Activated T-helper 17 cell treated with anti-CD3 and anti-CD28 coated beads, Interleukin-2, amount 50 U/mL, for 72 hours (primary cell): ENCODE results near the gene CD74. TPM values are rescaled to one million over a fixed set of nuclear protein-coding genes. Genes with fewer than 3 reads are reported as not detected.
"Not testable (repeated sequence)": the region's sequence is repeated elsewhere in the genome, so short reads cannot be mapped to it uniquely, and the experiment has no call there.

Experiments
- ATAC-seq: fragments of 150-1000 bp; cut with Tn5 transposase; replicated peaks from 2 replicates; pipeline ENCODE4 v1.10.0; 2021; ENCODE audit warnings: mild to moderate bottlenecking, moderate library complexity
- H3K27ac Mint-ChIP-seq: one replicate; pipeline ENCODE4 v1.8.0; 2022; ENCODE audit warnings: mixed read lengths
- H3K27me3 Mint-ChIP-seq: one replicate; pipeline ENCODE4 v1.8.0; 2022; ENCODE audit warnings: mixed read lengths
- H3K36me3 Mint-ChIP-seq: one replicate; pipeline ENCODE4 v1.8.0; 2022; ENCODE audit warnings: low read depth, mild to moderate bottlenecking, mixed read lengths
- H3K4me1 Mint-ChIP-seq: one replicate; pipeline ENCODE4 v1.8.0; 2022; ENCODE audit warnings: mixed read lengths
- H3K4me3 Mint-ChIP-seq: one replicate; pipeline ENCODE4 v1.8.0; 2022; ENCODE audit warnings: mild to moderate bottlenecking, mixed read lengths
- H3K9me3 Mint-ChIP-seq: one replicate; pipeline ENCODE4 v1.8.0; 2022; ENCODE audit warnings: mixed read lengths
- total RNA-seq, 2 donors: library from RNA; stranded (reverse); gene quantifications; one replicate each; pipeline ENCODE4 v1.2.3, GENCODE V29; 2022

CD74 gene
- 100 to 1,000 TPM; 265 to 629 TPM for total RNA-seq

- peaks cover 36% of the 10 kb centered on the region for H3K36me3 Mint-ChIP-seq
- no peaks in the 10 kb centered on the region for H3K9me3 Mint-ChIP-seq
- H3K4me1 Mint-ChIP-seq, result peaks cover 21% of the 10 kb centered on the region
- ATAC-seq, result peak; percentile 86
- H3K27ac Mint-ChIP-seq, result peak within 1 kb of the TSS; percentile 100
- H3K27me3 Mint-ChIP-seq, result no peaks in the 10 kb centered on the region
- peak within 1 kb of the TSS; percentile 100 for H3K4me3 Mint-ChIP-seq
Measured at GRCh38 chr5:150412319-150413175, at the start of gene CD74. CD74 (minus strand) TSS chr5:150412910; CDS start chr5:150412749, 161 bp downstream.

DNA sequence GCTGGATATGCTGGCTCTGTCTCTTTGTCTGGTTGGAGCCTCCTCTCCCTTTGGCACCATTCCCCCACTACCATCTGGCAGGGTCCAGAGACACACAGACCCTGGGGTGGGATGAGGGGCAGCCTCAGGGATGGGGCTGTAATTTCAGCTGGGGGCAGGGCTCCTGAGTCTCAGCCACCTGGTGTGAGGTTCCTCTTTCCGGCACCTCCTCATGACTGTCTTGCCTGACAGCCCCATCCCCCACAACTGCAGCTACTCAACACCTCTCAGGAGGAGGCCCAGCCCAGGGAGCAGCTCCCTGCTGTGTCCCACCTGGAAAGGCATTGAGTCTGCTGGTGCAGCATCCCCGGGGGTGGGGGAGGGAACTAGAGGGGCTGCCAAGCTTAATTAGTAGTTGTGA, 48.5 kb upstream of the CD74 start:
- no peak overlapping the region for H3K4me3 Mint-ChIP-seq
- no peak overlapping the region for H3K27ac Mint-ChIP-seq
- no peak for ATAC-seq
- H3K4me1 Mint-ChIP-seq, result peaks cover 6% of the 10 kb centered on the region
- no peaks in the 10 kb centered on the region for H3K9me3 Mint-ChIP-seq
- no peaks in the 10 kb centered on the region for H3K36me3 Mint-ChIP-seq
- no peaks in the 10 kb centered on the region for H3K27me3 Mint-ChIP-seq

GRCh38 chr5:150460781-150461180, 48.1 kb upstream of the CD74 start:
- H3K4me1 Mint-ChIP-seq, result peaks cover 6% of the 10 kb centered on the region
- H3K27ac Mint-ChIP-seq, result no peak overlapping the region
- H3K36me3 Mint-ChIP-seq, result no peaks in the 10 kb centered on the region
- no peaks in the 10 kb centered on the region for H3K27me3 Mint-ChIP-seq
- H3K9me3 Mint-ChIP-seq, result no peaks in the 10 kb centered on the region
- H3K4me3 Mint-ChIP-seq, result no peak overlapping the region
- no peak for ATAC-seq

- no peaks in the 10 kb centered on the region for H3K27me3 Mint-ChIP-seq
- peak; percentile 97 for ATAC-seq
- peaks cover 6% of the 10 kb centered on the region for H3K4me1 Mint-ChIP-seq
- H3K4me3 Mint-ChIP-seq, result peak overlapping the region; percentile 49
- no peaks in the 10 kb centered on the region for H3K9me3 Mint-ChIP-seq
- H3K27ac Mint-ChIP-seq, result no peak overlapping the region
- no peaks in the 10 kb centered on the region for H3K36me3 Mint-ChIP-seq
Measured at GRCh38 chr5:150458802-150459557, 46.3 kb upstream of the CD74 start.

GRCh38 chr5:150457562-150458240, 45.0 kb upstream of the CD74 start:
- H3K36me3 Mint-ChIP-seq, result no peaks in the 10 kb centered on the region
- H3K27me3 Mint-ChIP-seq, result no peaks in the 10 kb centered on the region
- peak overlapping the region; percentile 67 for H3K4me3 Mint-ChIP-seq
- ATAC-seq, result no peak
- H3K9me3 Mint-ChIP-seq, result no peaks in the 10 kb centered on the region
- H3K27ac Mint-ChIP-seq, result peak overlapping the region; percentile 89
- peaks cover 6% of the 10 kb centered on the region for H3K4me1 Mint-ChIP-seq

DNA sequence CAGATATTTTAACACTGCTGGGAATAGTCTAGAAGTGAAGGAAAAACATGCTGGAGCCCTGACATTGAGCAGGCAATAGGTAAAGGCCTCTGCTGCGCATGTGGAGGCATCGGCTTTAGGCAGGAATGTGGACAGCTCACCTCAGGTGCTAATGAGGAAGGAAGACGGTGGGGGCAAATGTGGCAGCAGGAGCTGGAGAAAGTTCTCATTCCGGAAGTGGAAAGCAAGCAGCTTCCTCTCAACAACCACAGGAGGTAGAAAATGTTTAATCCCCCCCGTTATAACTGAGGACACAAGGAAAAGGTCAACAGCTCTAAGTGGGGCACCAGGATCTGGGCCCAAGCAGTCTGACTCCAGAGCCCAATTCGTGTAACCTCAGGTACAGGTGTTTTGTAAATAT, 44.4 kb upstream of the CD74 start:
- Mint-ChIP-seq H3K36me3 (no peaks in the 10 kb centered on the region), H3K9me3 (no peaks in the 10 kb centered on the region), H3K27me3 (no peaks in the 10 kb centered on the region), H3K4me3 (peak overlapping the region; percentile 48), H3K4me1 (peaks cover 6% of the 10 kb centered on the region), H3K27ac (peak overlapping the region; percentile 89)
- no peak for ATAC-seq

DNA sequence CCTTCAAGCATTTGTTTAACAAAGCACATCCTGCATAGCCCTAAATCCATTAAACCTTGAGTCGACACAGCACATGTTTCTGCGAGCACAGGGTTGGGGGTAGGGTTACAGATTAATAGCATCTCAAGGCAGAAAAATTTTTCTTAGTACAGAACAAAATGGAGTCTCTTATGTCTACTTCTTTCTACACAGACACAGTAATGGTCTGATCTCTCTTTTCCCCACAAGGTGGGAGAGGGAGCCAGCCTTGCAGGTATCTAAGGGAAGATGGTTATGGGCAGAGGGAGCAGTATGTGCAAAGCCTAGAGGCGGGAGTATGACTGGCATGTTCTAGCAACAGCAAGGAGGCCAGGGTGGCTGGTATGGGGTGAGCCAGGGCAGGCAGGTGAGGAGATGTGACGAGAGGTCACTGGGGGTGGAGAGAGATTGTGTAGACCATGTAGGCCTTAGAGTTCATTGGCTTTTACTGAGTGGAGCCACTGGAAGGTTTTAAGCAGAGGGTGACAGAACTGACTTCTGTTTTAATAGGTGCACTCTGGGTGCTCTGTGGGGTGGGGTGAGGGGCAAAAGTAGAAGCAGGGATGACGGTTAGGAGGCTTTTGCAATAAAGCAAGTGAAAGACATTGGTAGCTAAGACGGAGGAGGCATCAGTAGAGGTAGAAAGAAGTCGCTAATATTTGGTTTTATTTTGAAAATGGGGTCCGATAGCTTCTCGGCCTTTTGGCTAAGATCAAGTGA, 42.0 kb upstream of the CD74 start:
- no peak overlapping the region for H3K27ac Mint-ChIP-seq
- no peaks in the 10 kb centered on the region for H3K27me3 Mint-ChIP-seq
- H3K36me3 Mint-ChIP-seq, result peaks cover 1% of the 10 kb centered on the region
- peaks cover 6% of the 10 kb centered on the region for H3K4me1 Mint-ChIP-seq
- H3K4me3 Mint-ChIP-seq, result no peak overlapping the region
- no peaks in the 10 kb centered on the region for H3K9me3 Mint-ChIP-seq
- ATAC-seq, result no peak

DNA sequence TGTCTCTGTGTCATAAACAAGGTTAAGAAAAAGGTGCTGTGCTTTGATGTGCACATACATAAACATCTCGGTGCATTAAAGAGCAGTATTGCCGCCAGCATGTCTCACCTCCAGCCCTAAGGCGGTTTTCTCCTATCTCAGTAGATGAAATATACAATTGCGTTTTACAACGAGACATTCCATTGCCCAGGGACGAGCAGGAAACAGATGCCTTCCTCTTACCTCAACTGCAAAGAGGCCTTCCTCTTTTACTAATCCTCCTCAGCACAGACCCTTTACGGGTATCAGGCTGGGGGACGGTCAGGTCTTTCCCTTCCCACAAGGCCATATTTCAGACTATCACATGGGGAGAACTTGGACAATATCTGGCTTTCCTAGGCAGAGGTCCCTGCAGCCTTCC, 41.3 kb upstream of the CD74 start:
- H3K4me1 Mint-ChIP-seq, ATAC-seq, H3K9me3 Mint-ChIP-seq, H3K27ac Mint-ChIP-seq, H3K36me3 Mint-ChIP-seq, H3K27me3 Mint-ChIP-seq, H3K4me3 Mint-ChIP-seq: not testable (repeated sequence)

DNA sequence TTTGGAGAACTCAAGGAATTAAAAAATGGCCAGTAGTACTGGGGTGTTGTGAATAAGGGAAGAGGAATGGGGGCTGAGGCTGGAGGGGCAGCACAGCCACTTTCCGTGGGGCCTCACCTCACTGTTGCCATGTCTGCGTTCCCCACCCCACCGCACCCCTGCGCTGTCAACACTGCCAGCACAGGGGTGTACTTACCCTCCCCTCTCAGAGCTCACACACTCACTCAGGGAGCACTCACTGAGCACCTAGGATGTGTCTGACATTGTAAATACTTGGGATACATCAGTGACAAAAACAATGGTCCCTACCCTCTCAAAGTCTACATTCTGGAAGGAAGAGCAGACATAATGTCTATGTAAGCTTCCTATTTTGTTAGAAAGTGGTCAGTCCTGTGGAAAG, 40.2 kb upstream of the CD74 start:
- H3K4me1 Mint-ChIP-seq, result peaks cover 11% of the 10 kb centered on the region

GRCh38 chr5:150451594-150451993, 38.9 kb upstream of the CD74 start:
- peaks cover 32% of the 10 kb centered on the region for H3K36me3 Mint-ChIP-seq
- no peak overlapping the region for H3K4me3 Mint-ChIP-seq
- H3K27ac Mint-ChIP-seq, result no peak overlapping the region
- no peaks in the 10 kb centered on the region for H3K9me3 Mint-ChIP-seq
- ATAC-seq, result no peak
- H3K4me1 Mint-ChIP-seq, result peaks cover 14% of the 10 kb centered on the region
- H3K27me3 Mint-ChIP-seq, result no peaks in the 10 kb centered on the region

More for the DNA sequence above, 40.2 kb upstream of the CD74 start:
- H3K4me3 Mint-ChIP-seq, result no peak overlapping the region
- no peak for ATAC-seq
- no peak overlapping the region for H3K27ac Mint-ChIP-seq
- H3K36me3 Mint-ChIP-seq, result peaks cover 19% of the 10 kb centered on the region
- no peaks in the 10 kb centered on the region for H3K9me3 Mint-ChIP-seq
- no peaks in the 10 kb centered on the region for H3K27me3 Mint-ChIP-seq

- Mint-ChIP-seq H3K4me3 (peak within 1 kb of the TSS; percentile 95), H3K4me1 (peaks cover 25% of the 10 kb centered on the region), H3K9me3 (no peaks in the 10 kb centered on the region), H3K36me3 (peaks cover 51% of the 10 kb centered on the region), H3K27ac (peak within 1 kb of the TSS; percentile 98), H3K27me3 (no peaks in the 10 kb centered on the region)
- ATAC-seq, result peak; percentile 95
Measured at GRCh38 chr5:150449517-150450339, 37.0 kb upstream of the CD74 start, which contains the start of gene RPS14. RPS14 (minus strand) TSS chr5:150449739; CDS start chr5:150447733, 2,006 bp downstream.

- Mint-ChIP-seq H3K4me1 (peaks cover 25% of the 10 kb centered on the region), H3K4me3 (peak overlapping the region; percentile 95), H3K27ac (peak overlapping the region; percentile 98), H3K27me3 (no peaks in the 10 kb centered on the region), H3K36me3 (peaks cover 58% of the 10 kb centered on the region), H3K9me3 (no peaks in the 10 kb centered on the region)
- ATAC-seq, result peak; percentile 55
Measured at GRCh38 chr5:150448952-150449516, 36.3 kb upstream of the CD74 start.

GRCh38 chr5:150448334-150448733, 35.6 kb upstream of the CD74 start:
- Mint-ChIP-seq H3K4me1 (peaks cover 28% of the 10 kb centered on the region), H3K27ac (peak overlapping the region; percentile 98), H3K9me3 (no peaks in the 10 kb centered on the region), H3K36me3 (peaks cover 65% of the 10 kb centered on the region), H3K4me3 (peak overlapping the region; percentile 95), H3K27me3 (no peaks in the 10 kb centered on the region)
- ATAC-seq, result no peak
